Neural progenitor cell (in vitro differentiated cells): ENCODE results near the gene TJP1. TPM values are rescaled to one million over a fixed set of nuclear protein-coding genes. Genes with fewer than 3 reads are reported as not detected.

Experiments used
- DNase-seq: peaks from one replicate; pipeline ENCODE4 v3.0.0-alpha.2; 2016; ENCODE audit warnings: low spot score
- H2AFZ ChIP-seq: fragments of 200-600 bp; sonication (generic); replicated peaks from 2 replicates; pipeline ENCODE4 v1.6.1; 2016; ENCODE audit warnings: antibody characterized with exemption
- H3F3A ChIP-seq: fragments of 200-600 bp; sonication (generic); 2 replicates; pipeline ENCODE4 v1.6.1; 2016; ENCODE audit warnings: antibody characterized with exemption, low read depth
- H3K27ac ChIP-seq: fragments of 200-600 bp; sonication (generic); 2 replicates; pipeline ENCODE4 v1.5.1; 2016; ENCODE audit warnings: mild to moderate bottlenecking
- H3K27me3 ChIP-seq: fragments of 200-600 bp; sonication (generic); 2 replicates; pipeline ENCODE4 v1.6.1; 2016; ENCODE audit warnings: mild to moderate bottlenecking, moderate library complexity
- H3K36me3 ChIP-seq: fragments of 200-600 bp; sonication (generic); 2 replicates; pipeline ENCODE4 v1.5.1; 2016
- H3K4me1 ChIP-seq: fragments of 200-600 bp; sonication (generic); 2 replicates; pipeline ENCODE4 v1.6.1; 2016; ENCODE audit warnings: mixed run types
- H3K4me2 ChIP-seq: fragments of 200-600 bp; sonication (generic); 2 replicates; pipeline ENCODE4 v1.6.1; 2016
- H3K4me3 ChIP-seq: fragments of 200-600 bp; sonication (generic); 2 replicates; pipeline ENCODE4 v1.5.1; 2016
- H3K79me2 ChIP-seq: fragments of 200-600 bp; sonication (generic); 2 replicates; pipeline ENCODE4 v1.6.1; 2016; ENCODE audit warnings: low read depth
- H3K9ac ChIP-seq: fragments of 200-600 bp; sonication (generic); 2 replicates; pipeline ENCODE4 v1.6.1; 2016
- H3K9me3 ChIP-seq: fragments of 200-600 bp; sonication (generic); 2 replicates; pipeline ENCODE4 v1.5.1; 2016; ENCODE audit warnings: low read depth
- H4K20me1 ChIP-seq: fragments of 200-600 bp; sonication (generic); 2 replicates; pipeline ENCODE4 v1.6.1; 2016; ENCODE audit warnings: low read depth
- H3K27ac Mint-ChIP-seq: 3 replicates; pipeline ENCODE4 v1.8.0; 2021; ENCODE audit warnings: mixed read lengths
- H3K27me3 Mint-ChIP-seq: 2 replicates; pipeline ENCODE4 v1.8.0; 2022; ENCODE audit warnings: low read depth, mild to moderate bottlenecking, inconsistent platforms, moderate library complexity, mixed read lengths; ENCODE audit not compliant: insufficient read depth
- H3K36me3 Mint-ChIP-seq: 3 replicates; pipeline ENCODE4 v1.8.0; 2021; ENCODE audit warnings: mixed read lengths
- H3K4me1 Mint-ChIP-seq: 3 replicates; pipeline ENCODE4 v1.8.0; 2021; ENCODE audit warnings: mixed read lengths
- H3K4me3 Mint-ChIP-seq: 3 replicates; pipeline ENCODE4 v1.8.0; 2021; ENCODE audit warnings: mild to moderate bottlenecking, moderate library complexity, mixed read lengths
- H3K9me3 Mint-ChIP-seq: 3 replicates; pipeline ENCODE4 v1.8.0; 2020; ENCODE audit warnings: mixed read lengths
- CTCF ChIP-seq: fragments of 200-600 bp; sonication (generic); IDR thresholded peaks from 2 replicates; pipeline ENCODE4 v1.5.1; 2017; ENCODE audit warnings: antibody characterized with exemption, mild to moderate bottlenecking
- EZH2 ChIP-seq: fragments of 200-600 bp; sonication (generic); IDR thresholded peaks from 2 replicates; pipeline ENCODE4 v1.6.1; 2017; ENCODE audit warnings: antibody characterized with exemption, mild to moderate bottlenecking, moderate library complexity
- EZH2phosphoT487 ChIP-seq: fragments of 200-600 bp; sonication (generic); IDR thresholded peaks from 2 replicates; pipeline ENCODE4 v1.6.1; 2017; ENCODE audit warnings: antibody characterized with exemption
- total RNA-seq: library from RNA; depleted of rRNA; stranded (reverse); fragments of >200 nt; gene quantifications from 2 replicates; pipeline ENCODE4 v1.2.3, GENCODE V29; 2015; ENCODE audit warnings: low replicate concordance

Gene TJP1
- total RNA-seq, 1 donor from 2014 or later, result 126 TPM

GRCh38 chr15:29695489-29696167 lies 126.6 kb downstream of the TJP1 start:
- H4K20me1 ChIP-seq, result no peaks in the 10 kb centered on the region
- H3K79me2 ChIP-seq, result no peaks in the 10 kb centered on the region
- no peak overlapping the region for H2AFZ ChIP-seq
- TF ChIP-seq CTCF, result peak; percentile 44
- no peak for TF ChIP-seq EZH2phosphoT487
- TF ChIP-seq EZH2, result no peak
- Mint-ChIP-seq H3K4me3 (no peak overlapping the region), H3K9me3 (peaks cover 4% of the 10 kb centered on the region), H3K27me3 (peaks cover 7% of the 10 kb centered on the region), H3K27ac (no peak overlapping the region), H3K4me1 (no peaks in the 10 kb centered on the region), H3K36me3 (peaks cover 16% of the 10 kb centered on the region)
- H3K27ac ChIP-seq, result no peak overlapping the region
- H3K4me3 ChIP-seq, result no peak overlapping the region
- no peak overlapping the region for H3K9ac ChIP-seq
- no peaks in the 10 kb centered on the region for H3K4me1 ChIP-seq
- H3K9me3 ChIP-seq, result no peaks in the 10 kb centered on the region
- no peaks in the 10 kb centered on the region for H3F3A ChIP-seq
- no peaks in the 10 kb centered on the region for H3K36me3 ChIP-seq
- DNase-seq, result peak; percentile 49
- H3K4me2 ChIP-seq, result no peak overlapping the region
- no peaks in the 10 kb centered on the region for H3K27me3 ChIP-seq

GRCh38 chr15:29693225-29693624 lies 129.0 kb downstream of the TJP1 start:
- Histone ChIP-seq H3K9me3 (no peaks in the 10 kb centered on the region), H3K4me2 (no peak overlapping the region), H3K27ac (no peak overlapping the region), H3K27me3 (no peaks in the 10 kb centered on the region), H3F3A (no peaks in the 10 kb centered on the region), H3K4me3 (no peak overlapping the region), H3K4me1 (no peaks in the 10 kb centered on the region), H3K79me2 (no peaks in the 10 kb centered on the region), H3K36me3 (no peaks in the 10 kb centered on the region), H2AFZ (no peak overlapping the region), H4K20me1 (no peaks in the 10 kb centered on the region), H3K9ac (no peak overlapping the region)
- Mint-ChIP-seq H3K36me3 (peaks cover 9% of the 10 kb centered on the region), H3K4me1 (peaks cover 5% of the 10 kb centered on the region), H3K27ac (no peak overlapping the region), H3K4me3 (no peak overlapping the region), H3K9me3 (peaks cover 4% of the 10 kb centered on the region), H3K27me3 (peaks cover 7% of the 10 kb centered on the region)
- no peak for DNase-seq
- TF ChIP-seq EZH2 (no peak), EZH2phosphoT487 (no peak), CTCF (no peak)

DNA sequence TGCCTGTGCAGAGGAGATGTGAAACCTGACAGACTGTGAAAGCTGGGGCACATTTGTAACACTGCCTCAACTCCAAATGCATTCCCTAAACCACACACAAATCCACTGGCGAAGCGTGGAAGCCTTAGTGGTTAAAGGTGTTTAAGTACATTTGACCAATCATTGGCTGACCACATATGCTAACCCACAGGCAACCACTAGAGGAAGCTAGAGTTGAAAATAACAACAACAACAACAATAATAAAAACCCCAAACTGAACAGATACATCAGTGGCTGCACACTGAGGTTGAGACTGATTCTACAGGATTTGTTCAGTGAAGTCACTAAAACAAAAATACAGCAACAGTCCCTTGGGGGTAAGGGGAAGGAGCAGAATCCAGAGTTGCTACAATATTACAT lies 129.7 kb downstream of the TJP1 start:
- peaks cover 7% of the 10 kb centered on the region for H3K36me3 Mint-ChIP-seq
- Histone ChIP-seq H3K9ac (no peak overlapping the region), H3K4me1 (no peaks in the 10 kb centered on the region), H3K9me3 (no peaks in the 10 kb centered on the region), H3K27ac (no peak overlapping the region), H3K27me3 (no peaks in the 10 kb centered on the region), H3K36me3 (no peaks in the 10 kb centered on the region), H2AFZ (no peak overlapping the region), H4K20me1 (no peaks in the 10 kb centered on the region), H3K79me2 (no peaks in the 10 kb centered on the region), H3K4me3 (no peak overlapping the region), H3K4me2 (no peak overlapping the region), H3F3A (no peaks in the 10 kb centered on the region)
- no peak overlapping the region for H3K4me3 Mint-ChIP-seq
- peaks cover 4% of the 10 kb centered on the region for H3K9me3 Mint-ChIP-seq
- H3K27me3 Mint-ChIP-seq, result peaks cover 7% of the 10 kb centered on the region
- no peak overlapping the region for H3K27ac Mint-ChIP-seq
- DNase-seq, result peak; percentile 22
- TF ChIP-seq CTCF, result peak; percentile 59
- no peak for TF ChIP-seq EZH2phosphoT487
- no peak for TF ChIP-seq EZH2
- H3K4me1 Mint-ChIP-seq, result peaks cover 5% of the 10 kb centered on the region
